NCI-H446 (cell line): ENCODE measurements around the gene ACACB.

Source experiments
- DNase-seq, 2 experiments: peaks; one replicate each; lab custom pipeline; 2025; lab: John Stamatoyannopoulos, UW

ACACB gene

DNA sequence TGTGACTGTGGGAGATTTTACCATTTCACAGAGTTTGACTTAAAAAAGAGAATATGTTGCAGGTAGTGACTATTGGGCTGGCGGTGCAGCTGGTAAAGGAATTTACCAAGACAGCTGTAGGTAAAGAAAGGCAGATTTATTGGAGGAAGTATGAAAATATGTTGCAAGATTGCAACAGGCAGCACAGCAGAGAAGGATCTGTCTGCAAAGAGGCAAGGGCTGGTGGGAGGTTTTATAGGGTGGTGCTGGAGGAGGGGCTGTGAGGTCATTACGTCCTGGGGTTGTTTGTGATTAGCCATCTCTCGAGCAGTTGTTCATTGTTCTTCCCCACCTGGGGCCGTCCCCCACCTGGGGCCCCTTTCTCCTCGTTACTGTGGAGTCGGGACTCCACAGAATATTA lies 62.1 kb downstream of the ACACB start:
- DNase-seq: no peak

DNA sequence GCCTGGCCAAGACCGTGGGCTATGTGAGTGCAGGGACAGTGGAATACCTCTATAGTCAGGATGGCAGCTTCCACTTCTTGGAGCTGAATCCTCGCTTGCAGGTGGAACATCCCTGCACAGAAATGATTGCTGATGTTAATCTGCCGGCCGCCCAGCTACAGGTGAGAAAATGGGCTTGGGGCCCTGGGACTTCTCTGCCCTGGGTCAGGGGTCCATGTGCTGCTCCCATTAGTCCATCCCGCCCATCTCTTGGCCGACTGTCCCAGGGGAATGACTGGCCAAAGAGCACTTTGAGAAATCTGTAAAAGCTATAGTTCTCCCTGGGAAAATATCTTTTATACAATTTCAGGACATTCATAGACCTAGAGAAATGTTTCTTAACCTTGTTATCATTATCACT lies 63.5 kb downstream of the ACACB start:
- no peak for DNase-seq

DNA sequence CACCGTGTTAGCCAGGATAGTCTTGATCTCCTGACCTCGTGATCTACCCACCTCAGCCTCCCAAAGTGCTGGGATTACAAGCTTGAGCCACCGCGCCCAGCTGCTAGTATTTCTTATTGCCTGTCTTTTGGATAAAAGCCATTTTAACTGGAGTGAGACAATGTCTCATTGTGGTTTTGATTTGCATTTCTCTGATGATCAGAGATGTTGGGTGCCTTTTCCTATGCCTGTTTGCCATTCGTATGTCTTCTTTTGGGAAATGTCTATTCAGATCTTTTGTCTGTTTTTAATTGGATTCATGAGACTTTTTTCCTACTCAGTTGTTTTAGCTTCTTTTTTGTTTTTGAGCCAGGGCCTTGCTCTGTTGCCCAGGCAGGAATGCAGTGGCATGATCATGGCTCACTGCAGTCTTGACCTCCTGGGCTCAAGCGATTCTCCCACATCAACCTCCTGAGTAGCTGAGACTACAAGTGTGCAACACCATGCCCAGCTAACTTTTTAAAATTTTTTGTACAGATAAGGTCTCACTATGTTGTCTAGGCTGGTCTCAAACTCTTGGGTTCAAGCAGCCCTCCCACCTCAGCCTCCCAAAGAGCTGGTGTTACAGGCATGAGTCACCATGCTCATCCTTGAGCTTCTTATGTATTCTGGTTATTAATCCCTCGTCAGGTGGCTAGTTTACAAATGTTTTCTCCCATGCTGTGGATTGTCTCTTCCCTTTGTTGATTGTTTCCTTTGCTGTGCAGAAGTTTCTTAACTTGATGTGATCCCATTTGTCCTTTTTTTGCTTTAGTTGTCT lies 65.9 kb downstream of the ACACB start:
- DNase-seq: no peak

DNA sequence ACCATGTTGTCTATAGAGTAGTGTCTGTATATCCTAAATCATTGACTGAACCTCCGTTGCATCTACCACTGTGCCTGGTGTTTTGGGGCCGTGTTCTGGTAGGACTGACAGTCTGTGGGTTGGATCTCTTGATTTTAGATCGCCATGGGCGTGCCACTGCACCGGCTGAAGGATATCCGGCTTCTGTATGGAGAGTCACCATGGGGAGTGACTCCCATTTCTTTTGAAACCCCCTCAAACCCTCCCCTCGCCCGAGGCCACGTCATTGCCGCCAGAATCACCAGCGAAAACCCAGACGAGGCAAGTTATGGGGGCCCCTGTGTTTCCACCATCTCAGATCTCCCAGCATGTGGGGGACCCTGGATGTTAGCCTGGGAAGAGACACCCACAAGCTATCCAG lies 69.1 kb downstream of the ACACB start:
- DNase-seq: no peak

DNA sequence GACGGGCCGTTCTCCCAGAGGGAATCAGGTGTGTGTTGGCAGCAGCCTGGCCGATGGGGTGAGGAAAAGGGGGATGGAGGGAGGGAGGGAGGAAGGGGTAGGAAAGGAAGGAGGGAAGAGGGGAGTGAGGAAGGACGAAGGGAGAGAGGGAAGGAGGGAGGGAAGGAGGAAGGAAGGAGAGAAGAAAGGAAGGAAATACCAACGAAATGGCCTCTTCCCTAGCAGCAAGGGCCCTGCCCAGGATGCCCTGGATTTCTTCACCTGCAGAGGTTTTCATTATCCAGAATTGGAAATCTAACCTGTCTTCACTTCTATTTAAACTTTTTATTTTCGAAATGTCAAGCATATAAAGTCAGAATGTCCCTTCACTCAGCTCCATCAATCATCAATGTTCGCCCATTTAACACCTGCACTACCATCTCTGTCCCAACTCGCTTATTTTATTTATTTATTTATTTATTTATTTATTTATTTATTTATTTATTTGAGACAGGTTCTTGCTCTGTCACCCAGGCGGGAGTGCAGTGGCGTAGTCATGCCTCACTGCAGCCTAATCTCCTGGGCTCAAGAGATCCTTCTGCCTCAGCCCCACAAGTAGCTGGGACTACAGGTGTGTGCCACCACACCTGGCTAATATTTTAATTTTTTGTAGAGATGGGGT lies 70.7 kb downstream of the ACACB start:
- DNase-seq: no peak

DNA sequence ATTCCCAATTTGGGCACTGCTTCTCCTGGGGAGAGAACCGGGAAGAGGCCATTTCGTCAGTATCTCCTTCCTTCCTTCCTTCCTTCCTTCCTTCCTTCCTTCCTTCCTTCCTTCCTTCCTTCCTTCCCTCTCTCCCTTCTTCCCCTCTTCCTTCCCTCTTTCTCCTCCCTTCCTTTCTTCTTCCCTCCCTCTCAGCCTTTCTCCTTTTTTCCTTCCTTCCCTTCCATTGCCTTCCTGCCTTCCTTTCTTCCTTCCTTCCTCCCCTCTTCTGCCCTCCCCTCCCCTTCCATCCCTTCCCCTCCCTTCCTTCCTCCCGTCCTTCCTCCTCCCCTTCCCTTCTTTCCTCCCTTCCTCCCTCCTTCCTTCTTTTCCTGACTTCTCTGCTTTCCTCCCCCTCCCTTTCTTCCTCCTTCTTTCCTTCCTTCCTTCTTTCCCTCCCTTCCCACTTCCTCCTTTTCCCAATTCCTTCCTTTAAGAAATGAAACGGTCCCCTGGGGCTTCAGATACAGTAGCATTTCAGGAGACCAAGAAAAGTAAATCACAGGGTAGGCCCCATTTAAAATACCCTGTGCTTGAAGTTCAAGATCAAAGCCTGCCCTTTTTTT lies 71.8 kb downstream of the ACACB start:
- DNase-seq: no peak

GRCh38 chr12:109189291-109189690 lies 72.9 kb downstream of the ACACB start:
- no peak for DNase-seq

DNA sequence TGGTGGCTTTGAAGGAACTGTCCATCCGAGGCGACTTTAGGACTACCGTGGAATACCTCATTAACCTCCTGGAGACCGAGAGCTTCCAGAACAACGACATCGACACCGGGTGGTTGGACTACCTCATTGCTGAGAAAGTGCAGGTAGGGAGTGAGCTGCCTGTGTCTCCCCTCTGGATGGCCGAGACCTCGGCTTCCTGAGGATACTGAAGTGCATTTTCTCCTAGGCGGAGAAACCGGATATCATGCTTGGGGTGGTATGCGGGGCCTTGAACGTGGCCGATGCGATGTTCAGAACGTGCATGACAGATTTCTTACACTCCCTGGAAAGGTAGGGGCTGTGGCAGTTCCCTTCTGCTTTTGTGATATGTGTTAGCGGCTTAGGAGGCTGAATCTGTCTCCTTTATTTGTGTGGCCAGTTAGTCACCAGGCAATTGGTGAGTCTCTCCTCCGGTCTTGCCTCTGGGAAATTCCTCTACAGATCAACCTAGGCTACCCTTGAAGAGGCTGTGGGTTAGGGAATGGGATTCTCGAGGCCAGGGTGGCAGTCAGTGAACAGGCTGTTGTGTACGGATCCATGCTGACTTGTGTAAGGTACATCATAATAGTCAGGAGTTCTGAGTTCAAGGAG lies 75.3 kb downstream of the ACACB start:
- DNase-seq: no peak

DNA sequence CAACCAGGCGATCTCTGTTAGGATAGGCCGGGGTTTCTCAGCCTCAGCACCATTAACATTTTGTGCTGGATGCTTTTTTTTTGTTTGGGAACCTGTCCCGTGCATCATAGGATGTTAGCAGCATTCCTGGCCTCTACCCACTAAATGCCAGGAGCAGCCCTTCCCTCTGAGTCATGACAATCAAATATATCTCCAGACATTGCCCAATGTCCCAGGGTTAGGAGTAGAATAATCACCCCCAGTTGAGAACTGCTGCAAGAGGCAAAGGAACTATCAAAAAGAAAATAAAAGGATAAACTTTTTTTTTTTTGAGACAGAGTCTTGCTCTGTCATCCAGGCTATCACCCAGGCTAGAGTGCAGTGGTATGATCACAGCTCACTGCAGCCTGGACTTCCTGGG lies 76.0 kb downstream of the ACACB start:
- no peak for DNase-seq

- DNase-seq: no peak
These were observed 77.5 kb downstream of the ACACB start for GRCh38 chr12:109193896-109194295.

DNA sequence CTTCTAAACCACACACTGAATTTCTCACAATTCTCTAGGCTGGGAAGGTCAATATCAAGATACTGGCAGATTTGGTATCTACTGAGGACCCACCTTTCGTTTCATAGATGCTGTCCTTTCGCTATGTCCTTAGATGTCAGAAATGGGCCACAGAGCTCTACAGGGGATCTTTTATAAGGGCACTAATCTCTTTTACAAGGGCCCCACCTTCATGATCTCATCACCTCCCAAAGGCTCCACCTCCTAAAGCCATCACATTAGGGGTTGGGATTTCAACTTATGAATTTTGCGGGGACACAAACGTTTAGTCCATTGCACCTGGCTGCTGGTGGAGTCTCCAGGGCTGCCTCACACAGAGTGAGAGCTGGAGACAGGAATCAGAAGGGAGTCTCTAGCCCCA lies 79.9 kb downstream of the ACACB start:
- no peak for DNase-seq

DNA sequence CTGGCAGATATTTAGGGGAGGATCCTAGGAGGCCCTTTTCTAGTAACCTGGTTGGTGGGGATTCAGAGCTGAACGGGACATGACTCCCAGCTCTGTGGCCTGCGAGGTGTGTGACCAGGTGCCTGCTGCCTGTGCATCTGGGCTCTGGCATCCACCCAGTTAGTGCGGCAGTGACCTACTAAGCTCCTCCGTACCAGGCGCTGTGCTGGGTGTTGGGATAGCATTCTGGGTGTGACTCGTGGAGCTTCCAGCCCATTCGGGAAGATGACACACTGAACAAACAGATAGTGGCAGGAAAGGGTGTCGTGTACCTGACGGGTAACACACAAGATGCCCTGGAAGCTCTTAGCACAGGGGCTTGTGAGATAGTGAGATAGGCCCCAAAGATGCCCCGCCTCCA lies 80.9 kb downstream of the ACACB start:
- DNase-seq: no peak

DNA sequence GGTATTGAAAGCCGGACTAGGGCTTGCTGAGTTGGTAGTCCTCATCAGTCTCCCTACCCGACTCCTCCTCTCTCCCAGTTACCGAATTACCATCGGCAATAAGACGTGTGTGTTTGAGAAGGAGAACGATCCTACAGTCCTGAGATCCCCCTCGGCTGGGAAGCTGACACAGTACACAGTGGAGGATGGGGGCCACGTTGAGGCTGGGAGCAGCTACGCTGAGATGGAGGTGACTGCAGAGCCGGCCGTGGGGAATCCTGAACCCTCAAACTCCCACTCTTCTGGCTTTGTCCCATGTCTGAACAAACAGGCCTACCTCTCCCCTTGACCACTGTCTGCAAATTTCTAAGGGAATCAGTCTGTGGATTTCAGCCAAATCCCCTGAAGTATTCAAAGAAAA lies 82.9 kb downstream of the ACACB start:
- no peak for DNase-seq

GRCh38 chr12:109200825-109201495 lies 84.6 kb downstream of the ACACB start:
- no peak for DNase-seq

- no peak for DNase-seq
These were observed 85.1 kb downstream of the ACACB start for GRCh38 chr12:109201496-109201885.

DNA sequence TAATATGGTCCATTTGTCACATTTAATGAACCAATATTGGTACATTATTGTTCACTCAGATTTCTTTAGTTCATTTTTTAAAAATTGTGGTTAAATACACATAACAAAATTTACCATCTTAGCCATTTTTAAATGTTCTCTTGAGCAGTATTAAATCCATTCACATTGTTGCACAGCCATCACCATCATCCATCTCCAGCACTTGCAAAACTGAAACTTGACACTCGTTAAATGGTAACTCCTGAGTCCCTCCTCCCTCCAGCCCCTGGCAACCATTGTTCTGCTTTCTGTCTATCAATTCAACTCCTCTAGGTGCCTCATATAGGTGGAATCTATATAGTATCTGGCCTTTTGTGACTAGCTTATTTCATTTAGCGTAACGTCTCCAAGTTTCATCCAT lies 86.4 kb downstream of the ACACB start:
- no peak for DNase-seq

- DNase-seq: no peak
These were observed 87.1 kb downstream of the ACACB start for GRCh38 chr12:109203480-109203879.

- no peak for DNase-seq
These were observed 92.7 kb downstream of the ACACB start for GRCh38 chr12:109209082-109209481.

DNA sequence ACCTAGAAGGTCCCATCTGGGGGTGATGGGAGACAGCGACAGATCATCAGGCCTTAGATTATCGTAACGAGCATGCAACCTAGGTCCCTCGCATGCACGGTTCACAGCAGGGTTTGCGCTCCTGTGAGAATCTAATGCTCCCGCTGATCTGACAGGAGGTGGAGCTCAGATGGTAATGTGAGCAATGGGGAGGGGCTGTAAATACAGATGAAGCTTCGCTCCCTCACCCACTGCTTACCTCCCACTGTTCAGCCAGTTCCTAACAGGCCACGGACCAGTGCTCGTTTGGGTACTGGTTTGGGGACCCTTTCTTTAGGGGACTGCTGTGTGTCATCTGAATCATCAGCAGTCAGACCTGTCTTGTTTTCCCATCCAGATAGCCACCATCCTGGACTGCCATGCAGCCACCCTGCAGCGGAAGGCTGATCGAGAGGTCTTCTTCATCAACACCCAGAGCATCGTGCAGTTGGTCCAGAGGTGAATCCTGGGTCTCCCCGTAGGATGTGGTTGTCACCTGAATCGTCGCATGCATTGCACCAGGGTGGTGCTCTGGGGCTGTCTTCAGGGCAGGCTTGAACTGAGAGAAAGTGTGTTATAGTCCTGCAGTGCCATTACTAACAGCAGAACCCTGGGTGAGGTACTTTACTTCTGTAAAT lies 96.2 kb downstream of the ACACB start:
- DNase-seq: no peak

DNA sequence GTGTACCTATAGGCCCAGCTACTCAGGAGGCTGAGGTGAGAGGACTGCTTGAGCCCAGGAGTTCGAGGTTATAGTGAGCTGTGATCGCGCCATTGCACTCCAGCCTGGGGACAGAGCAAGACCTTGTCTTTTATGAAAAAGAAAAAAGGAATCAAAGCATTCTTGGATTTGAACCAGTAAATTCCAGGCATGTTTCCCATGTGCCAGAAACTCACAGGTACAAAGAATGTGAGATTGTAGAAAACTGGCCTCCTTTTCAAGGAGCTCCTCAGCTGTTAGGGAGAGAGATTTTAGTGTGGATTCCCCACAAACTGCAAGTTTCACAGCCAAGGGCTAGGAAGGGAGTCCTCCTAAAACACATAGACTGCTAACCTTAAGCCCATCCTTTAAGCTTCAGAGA lies 97.7 kb downstream of the ACACB start:
- no peak for DNase-seq

DNA sequence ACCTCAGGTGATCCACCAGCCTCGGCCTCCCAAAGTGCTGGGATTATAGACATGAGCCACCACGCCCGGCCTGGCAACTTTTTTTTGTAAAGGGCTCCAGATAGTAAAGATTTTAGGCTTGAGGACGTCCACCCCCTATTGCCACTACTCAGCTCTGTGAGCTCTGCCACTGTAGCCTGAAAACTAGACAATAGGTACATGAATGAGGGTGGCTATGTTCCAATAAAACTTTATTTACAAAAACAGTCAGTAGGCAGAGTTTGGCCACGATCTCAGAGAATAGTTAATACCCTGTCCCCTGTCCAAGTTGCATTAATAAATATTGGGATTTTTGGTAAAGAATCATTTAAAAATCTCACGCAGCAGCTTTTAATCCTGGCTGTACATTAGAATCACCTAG lies 102.6 kb downstream of the ACACB start:
- no peak for DNase-seq

- DNase-seq: no peak
These were observed 103.6 kb downstream of the ACACB start for GRCh38 chr12:109219938-109220337.
